Left kidney (tissue), 2 donors: ENCODE data around the gene CLSTN3. TPM values are rescaled to one million over a fixed set of nuclear protein-coding genes. Genes with fewer than 3 reads are reported as not detected.

Source experiments
- DNase-seq: peaks from one replicate; pipeline ENCODE4 v3.0.0-alpha.2; 2013
- polyA plus RNA-seq: library from polyadenylated mRNA; unstranded; fragments of 120-200 nt; gene quantifications from one replicate; pipeline ENCODE4 v1.2.1, GENCODE V29; 2013; ENCODE audit not compliant: insufficient read length

Gene CLSTN3
- polyA plus RNA-seq, 1 donor, result 128 TPM

GRCh38 chr12:7188562-7189397, 58.6 kb downstream of the CLSTN3 start:
- DNase-seq, result peak; percentile 50

- peak; percentile 92 for DNase-seq
These were observed 59.5 kb downstream of the CLSTN3 start, which contains the start of gene PEX5 for GRCh38 chr12:7189398-7190267. PEX5 (plus strand) TSS chr12:7189686; CDS start chr12:7190378, 692 bp downstream.

- peak; percentile 15 for DNase-seq
These were observed 60.3 kb downstream of the CLSTN3 start for GRCh38 chr12:7190268-7191055.

- DNase-seq, result no peak
These were observed 63.5 kb downstream of the CLSTN3 start for GRCh38 chr12:7193674-7194073.

- no peak for DNase-seq
These were observed 67.7 kb downstream of the CLSTN3 start for GRCh38 chr12:7197841-7198240.

- no peak for DNase-seq
These were observed 72.9 kb downstream of the CLSTN3 start for GRCh38 chr12:7203109-7203508.

GRCh38 chr12:7205091-7205490, 74.9 kb downstream of the CLSTN3 start:
- DNase-seq, result no peak

GRCh38 chr12:7206691-7207090, 76.5 kb downstream of the CLSTN3 start:
- no peak for DNase-seq

- DNase-seq, result no peak
These were observed 77.9 kb downstream of the CLSTN3 start for GRCh38 chr12:7207866-7208625.

Other genes with a start within 250 kb of the CLSTN3 start
- 20.2 TPM for gene LRRC23, start 225.5 kb upstream of the CLSTN3 start, polyA plus RNA-seq
- gene ENO2, start 215.8 kb upstream of the CLSTN3 start, polyA plus RNA-seq, result 14.8 TPM
- 109 TPM for gene ATN1, start 202.4 kb upstream of the CLSTN3 start, polyA plus RNA-seq
- not detected for gene RNU7-1, start 186.6 kb upstream of the CLSTN3 start, polyA plus RNA-seq
- gene C12orf57, start 186.3 kb upstream of the CLSTN3 start, polyA plus RNA-seq, result 118 TPM
- 21.9 TPM for gene PTPN6, start 179.0 kb upstream of the CLSTN3 start, polyA plus RNA-seq
- 236 TPM for gene PHB2, start 159.7 kb upstream of the CLSTN3 start, polyA plus RNA-seq
- 51.1 TPM for gene EMG1, start 159.5 kb upstream of the CLSTN3 start, polyA plus RNA-seq
- 80.7 TPM for gene LPCAT3, start 111.9 kb upstream of the CLSTN3 start, polyA plus RNA-seq
- 53.5 TPM for gene C1S, start 69.7 kb upstream of the CLSTN3 start, polyA plus RNA-seq
- 40.5 TPM for gene C1R, start 37.9 kb upstream of the CLSTN3 start, polyA plus RNA-seq
- 46.0 TPM for gene C1RL, start 21.2 kb upstream of the CLSTN3 start, polyA plus RNA-seq
- 54.0 TPM for gene RBP5, start 1.5 kb upstream of the CLSTN3 start, polyA plus RNA-seq
- 50.7 TPM for gene PEX5, start 59.3 kb downstream of the CLSTN3 start, polyA plus RNA-seq
- not detected for gene ACSM4, start 173.7 kb downstream of the CLSTN3 start, polyA plus RNA-seq